GM18858 (cell line): Measurements from ENCODE around the gene BRSK1.

Experiments
- ATAC-seq: cut with Tn5 transposase; IDR thresholded peaks from one replicate; pipeline ENCODE4 v1.9.1; 2021; ENCODE audit not compliant: unreplicated experiment

The BRSK1 gene

DNA sequence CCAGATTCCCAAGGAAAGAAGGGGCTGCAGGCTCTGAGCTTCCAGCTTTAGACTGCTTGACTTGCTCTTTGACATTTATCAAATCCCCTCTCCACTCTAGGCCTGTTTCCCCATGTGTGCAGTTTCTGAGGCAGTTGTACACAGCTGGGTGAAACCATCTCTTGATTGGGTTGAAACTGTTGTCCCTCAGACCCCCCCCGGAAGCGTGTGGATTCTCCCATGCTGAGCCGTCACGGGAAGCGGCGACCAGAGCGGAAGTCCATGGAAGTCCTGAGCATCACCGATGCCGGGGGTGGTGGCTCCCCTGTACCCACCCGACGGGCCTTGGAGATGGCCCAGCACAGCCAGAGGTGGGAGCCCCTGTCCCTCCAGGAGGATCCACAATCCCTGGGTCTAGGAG is 19.7 kb downstream of the BRSK1 start:
- no peak for ATAC-seq

DNA sequence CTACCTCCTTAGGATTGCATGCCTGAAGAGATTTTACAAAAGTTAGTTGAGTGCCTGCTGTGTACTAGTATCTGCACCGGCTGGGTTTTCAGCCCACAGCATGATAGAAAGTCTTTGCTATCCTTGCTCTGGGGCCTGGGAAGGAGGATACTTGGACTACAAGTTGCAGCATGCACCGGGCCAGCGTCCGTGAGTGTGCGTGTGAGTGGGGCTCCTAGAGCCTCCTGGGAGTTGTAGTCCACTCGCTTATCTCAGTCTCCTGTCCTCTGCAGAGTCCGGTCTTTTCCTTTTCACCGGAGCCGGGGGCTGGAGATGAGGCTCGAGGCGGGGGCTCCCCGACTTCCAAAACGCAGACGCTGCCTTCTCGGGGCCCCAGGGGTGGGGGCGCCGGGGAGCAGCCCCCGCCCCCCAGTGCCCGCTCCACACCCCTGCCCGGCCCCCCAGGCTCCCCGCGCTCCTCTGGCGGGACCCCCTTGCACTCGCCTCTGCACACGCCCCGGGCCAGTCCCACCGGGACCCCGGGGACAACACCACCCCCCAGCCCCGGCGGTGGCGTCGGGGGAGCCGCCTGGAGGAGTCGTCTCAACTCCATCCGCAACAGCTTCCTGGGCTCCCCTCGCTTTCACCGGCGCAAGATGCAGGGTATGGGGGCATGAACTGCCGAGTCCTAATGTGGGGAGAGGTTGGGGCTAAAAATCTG is 20.6 kb downstream of the BRSK1 start:
- ATAC-seq = no peak

DNA sequence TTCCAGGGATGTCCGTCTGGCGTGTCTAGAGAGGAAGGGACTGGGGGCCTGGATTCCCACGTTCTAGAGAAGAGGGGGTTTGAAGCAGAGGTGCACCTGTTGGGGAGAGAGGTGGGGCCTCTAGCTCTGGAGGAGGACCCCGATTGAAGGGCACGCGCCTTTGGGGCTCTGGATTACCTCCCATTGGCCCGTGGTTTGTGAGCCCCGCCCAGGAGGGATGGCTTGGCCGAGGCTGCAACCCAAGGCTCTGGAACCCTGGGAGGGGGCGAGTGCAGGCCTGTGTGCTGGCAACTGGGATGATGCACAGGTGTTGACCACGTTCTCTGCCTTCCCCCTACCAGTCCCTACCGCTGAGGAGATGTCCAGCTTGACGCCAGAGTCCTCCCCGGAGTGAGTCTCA is 21.2 kb downstream of the BRSK1 start:
- no peak for ATAC-seq

DNA sequence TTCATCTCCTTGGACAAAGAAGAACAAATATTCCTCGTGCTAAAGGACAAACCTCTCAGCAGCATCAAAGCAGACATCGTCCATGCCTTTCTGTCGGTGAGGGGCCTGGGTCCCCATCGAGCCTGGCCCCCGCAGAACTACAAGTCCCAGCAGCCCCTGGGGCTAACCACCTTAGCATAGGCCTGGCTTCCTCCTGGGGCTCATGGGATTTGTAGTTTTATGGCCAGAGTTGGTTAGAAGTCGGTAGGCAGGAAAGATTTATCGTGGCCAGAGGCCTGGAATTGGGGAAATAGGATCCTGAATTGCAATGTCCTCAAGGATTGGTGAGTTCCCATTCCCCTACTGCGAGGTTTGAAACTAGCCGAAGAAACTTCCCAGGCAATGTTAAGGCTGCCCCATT is 21.7 kb downstream of the BRSK1 start:
- ATAC-seq = no peak

DNA sequence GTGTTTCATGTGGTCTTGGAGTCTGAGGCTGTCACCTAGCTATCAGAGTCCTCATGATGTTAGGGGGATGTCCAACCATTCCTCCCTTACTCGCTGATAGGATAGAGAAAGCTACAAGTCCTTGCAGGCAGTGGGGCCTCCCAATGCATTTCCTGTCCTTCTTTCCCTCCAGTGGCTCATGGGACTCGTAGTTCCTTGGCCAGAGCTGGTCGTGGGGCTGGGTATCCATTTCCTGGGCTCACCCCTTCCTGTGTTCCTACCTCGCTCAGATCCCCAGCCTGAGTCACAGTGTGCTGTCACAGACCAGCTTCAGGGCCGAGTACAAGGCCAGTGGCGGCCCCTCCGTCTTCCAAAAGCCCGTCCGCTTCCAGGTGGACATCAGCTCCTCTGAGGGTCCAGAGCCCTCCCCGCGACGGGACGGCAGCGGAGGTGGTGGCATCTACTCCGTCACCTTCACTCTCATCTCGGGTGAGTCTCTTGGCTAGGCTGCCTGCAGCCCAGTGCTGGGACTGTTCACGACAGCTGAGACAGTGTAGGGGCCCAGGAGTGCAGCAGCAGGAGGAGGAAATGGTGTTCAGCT is 22.3 kb downstream of the BRSK1 start:
- no peak for ATAC-seq

DNA sequence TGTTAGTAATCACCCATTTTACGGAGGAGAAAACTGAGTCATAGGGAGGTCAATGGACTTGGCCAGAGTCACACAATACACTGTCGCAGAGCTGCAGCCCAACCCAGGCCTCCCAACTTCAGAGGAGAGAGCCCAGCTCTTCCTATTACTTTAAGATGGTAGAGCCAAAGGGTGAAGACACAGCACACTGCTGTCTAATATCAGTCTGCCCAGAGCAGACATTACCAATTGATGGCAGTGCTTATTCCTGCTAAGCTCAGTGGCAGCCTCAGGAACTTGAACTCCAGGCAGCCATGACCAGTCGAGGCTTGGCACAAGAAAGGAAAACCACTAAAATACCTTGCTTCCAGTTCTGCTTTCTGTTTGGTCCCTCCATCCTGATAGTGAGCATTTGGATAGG is 22.9 kb downstream of the BRSK1 start:
- ATAC-seq = no peak

DNA sequence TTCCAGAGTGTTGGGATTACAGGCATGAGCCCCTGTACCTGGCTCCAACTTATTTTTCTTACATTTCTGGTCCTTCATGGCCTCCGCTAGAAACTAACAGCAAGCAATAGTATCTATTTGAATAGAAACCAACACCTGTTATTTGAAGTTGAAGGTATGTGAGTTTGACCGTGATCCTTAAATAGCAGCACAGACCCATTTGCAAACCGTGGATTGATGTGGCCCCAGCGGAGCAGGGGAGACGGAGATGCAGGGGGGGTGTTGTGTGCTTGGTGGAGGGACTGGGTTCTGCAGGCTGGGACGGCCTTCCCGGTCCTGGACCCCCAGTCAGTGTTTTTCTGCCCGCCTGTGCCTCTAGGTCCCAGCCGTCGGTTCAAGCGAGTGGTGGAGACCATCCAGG is 24.5 kb downstream of the BRSK1 start:
- no peak for ATAC-seq

DNA sequence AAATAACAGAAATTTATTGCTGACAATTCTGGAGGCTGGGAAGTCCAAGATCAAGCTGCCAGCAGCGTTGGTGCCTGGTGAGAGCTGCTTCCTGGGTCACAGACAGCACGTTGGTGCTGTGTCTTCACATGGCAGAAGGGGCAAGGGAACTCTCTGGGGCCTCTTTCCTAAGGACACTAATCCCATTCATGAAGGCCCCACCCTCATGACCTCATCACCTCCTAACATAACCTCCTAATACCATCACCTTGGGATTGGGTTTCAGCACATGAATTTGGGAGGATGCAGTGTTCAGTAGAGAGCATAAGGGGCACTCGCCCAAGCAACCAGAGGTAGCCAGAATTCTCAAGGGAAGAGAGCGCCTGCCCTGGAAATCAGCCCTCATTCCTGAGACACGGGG is 25.7 kb downstream of the BRSK1 start:
- ATAC-seq = no peak

DNA sequence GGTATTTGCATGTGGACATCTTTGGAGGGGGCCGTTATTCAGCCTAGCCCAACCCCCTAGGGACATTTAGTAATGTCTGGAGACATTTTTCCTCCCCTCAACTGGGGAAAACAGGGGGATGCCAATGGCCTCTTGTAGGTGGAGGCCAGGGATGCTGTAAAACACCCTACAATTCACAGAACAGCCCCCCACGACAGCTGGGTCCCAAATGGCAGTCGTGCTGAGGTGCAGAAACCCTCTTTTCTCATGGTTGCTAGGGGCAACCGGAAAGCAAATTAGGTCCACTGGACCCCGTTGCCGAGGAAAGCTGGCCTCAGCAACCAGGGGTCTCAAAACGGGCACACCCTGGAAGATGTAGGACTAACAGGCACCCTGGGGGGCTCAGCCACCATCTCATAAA is 26.7 kb downstream of the BRSK1 start:
- no peak for ATAC-seq

DNA sequence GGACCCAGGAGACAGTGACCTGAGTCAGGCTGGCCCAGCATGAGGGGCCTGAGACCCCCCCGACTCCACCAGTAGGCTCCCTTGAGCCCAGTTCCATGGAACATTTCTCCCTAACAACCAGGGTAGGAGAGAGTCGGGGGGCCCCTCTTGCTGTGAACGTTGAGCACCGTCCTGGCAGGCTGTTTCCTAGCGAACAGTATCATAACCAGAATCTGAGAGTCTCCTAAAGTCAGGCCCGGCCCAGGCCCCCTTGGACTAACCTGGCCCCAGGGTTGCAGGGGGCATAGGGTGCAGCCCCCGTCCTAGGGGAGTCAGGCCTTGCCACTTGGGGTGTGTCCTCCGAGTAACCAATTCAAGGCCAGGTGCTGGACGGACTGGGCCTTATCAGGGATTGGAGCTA is 27.6 kb downstream of the BRSK1 start:
- ATAC-seq = no peak

DNA sequence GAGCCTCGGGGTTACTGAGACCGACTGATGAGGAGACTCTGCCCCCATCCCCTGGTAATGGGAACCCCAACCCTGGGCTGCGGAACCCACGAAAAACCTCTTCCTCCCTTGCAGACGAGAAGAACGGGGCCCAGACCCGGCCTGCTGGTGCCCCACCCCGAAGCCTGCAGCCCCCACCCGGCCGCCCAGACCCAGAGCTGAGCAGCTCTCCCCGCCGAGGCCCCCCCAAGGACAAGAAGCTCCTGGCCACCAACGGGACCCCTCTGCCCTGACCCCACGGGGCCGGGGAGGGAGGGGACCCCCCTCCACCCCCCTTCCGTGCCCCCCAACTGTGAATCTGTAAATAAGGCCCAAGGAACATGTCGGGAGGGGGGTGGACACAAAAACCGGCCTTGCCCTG is 28.0 kb downstream of the BRSK1 start:
- no peak for ATAC-seq

DNA sequence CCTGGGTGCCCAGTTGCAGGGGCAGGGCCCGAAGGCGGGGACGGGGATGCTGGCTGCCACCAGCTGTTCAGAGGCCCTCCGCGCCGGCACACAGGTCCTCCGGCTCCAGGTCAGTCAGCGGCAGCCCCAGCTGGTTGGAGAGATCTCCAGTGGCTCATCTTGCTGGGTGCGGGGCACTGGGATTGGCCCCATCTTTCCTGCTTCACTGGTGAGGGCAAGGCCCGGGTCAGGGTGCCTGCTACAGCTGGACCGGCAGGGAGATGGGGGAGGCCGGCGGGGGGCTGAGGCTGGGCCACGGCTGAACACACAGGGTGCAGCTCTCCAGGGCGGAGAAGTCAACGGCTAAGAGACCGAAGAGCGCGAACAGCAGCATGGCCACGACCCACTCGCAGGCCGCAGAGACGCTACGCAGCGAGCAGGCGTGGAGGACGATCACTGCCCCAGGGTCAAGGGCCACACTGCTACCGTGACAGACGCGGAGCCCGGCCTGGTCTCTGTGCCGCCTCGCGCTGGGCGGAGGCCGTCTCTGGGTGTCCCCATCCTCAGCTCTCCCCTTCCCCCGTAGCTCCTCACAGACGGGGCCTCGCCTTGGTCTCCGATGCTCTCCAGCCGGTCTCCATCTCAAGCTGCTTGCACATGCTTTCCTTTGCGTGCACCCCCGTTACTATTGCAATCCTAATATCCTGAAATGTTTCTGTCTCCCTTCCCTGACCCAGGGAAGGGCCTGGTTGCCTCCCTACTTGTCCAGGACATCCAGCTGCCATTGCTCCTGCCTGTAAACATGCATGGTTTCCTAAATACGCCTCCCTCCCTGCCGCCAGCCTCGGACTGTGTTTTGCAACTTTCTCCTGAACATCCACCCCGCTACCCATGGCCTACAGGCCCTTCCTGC is 29.1 kb downstream of the BRSK1 start:
- no peak for ATAC-seq

DNA sequence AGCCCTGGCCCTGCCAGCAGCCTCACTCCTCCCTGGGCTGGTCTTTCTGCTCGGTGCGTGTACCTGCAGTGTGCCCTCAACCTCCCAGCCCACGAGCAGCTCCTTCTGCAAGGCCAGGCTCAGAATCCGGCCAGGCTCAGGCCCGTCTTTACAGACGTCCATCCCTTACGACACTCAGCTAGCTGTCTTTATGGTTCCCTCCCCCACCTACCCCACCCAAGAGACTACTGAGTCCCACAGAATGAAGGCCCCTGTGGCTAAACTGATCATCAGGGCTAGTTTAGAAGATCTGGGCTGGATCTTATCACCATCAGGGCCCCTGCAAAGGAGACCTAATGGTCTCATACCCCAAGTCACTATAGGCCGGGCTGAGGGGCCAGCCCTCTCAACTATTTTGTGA is 30.6 kb downstream of the BRSK1 start:
- no peak for ATAC-seq

DNA sequence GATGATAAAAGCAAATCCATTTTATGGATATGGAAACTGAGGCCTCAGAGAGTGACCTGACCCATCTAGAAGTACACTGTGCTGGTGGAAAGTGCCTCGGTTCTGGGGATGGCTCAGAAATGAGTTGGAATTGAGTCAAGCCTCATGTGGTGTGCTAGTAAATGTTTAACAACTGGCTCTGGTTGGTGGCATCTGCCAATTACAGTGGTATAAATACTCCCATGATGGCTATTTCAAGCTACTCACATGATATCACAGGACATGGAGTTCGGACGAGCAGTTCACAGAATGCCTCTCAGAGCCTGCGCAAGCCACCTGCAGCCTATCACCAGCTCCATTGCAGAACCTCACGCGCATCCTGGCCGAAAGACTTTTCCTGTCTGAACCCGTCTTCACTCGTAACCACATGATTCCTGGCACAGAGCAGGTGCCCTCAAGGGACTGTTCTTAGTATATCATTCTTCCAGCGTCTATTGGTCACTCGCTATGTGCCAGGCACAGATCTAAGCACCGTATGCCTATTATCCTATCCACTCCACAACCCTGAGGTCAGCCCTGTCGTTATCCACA is 32.2 kb downstream of the BRSK1 start:
- ATAC-seq = no peak

DNA sequence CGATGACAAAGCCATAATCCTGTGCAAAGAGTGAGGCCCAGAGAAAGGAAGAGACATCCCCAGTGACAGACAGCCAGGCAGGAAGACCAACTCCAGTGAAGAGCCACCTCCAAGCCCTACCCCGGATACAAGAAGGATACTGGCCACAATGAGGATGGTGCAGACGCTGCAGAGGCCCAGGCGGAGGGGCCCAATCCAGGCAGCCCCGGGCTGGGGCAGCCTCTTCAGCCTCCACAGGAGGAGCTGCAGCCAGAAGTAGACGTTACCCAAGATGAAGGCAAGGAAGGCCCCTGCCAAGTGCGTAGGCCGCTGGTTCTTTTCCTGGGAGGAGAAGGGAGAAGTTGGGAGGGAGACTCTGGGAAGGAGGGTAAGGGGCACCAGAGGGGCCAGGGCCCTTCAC is 32.8 kb downstream of the BRSK1 start:
- ATAC-seq = no peak

DNA sequence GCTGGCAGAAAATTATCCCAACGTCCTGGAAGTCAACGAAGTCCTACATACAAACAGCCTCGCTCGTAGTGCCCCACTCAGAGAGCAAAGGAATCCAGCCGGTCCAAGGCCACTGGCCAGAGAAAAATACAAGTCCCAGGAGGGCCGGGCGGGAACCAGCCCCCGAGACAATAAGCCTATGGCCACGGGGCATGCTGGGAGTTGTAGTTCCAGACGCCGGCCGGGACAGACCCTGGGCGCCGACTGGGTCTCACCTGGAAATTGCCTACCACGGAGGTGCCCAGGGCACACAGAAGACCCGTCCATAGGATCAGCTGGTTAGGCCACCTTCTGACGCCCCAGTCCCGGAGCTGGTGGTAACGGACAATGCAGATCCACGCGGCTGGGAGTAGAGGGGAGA is 36.0 kb downstream of the BRSK1 start:
- ATAC-seq = no peak

DNA sequence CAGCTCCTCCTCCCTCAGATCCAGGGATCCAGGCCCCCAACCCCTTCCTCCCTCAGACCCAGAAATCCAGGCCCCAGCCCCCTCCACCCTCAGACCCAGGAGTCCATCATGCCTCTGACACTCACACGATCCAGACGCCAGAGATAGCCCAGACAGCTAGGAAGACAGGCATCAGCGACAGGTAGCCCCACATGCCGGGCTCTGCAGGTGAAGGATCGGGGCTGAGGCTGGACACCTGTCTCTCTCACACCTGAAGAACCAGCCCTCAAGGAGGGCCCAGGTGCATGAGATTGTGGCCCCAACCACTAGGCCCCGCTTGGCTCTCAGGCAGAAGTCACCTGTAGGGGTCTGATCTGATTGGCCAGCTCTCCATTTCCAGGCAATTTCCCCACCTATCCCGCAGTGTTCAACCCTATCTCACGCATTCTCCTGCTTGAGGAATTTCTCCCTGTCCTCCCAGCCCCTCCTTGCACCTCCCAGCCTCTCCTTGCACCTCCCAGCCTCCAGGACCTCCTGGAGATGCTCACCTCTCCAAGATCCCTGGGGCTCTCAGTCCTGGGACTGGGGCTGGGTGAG is 37.1 kb downstream of the BRSK1 start:
- no peak for ATAC-seq

DNA sequence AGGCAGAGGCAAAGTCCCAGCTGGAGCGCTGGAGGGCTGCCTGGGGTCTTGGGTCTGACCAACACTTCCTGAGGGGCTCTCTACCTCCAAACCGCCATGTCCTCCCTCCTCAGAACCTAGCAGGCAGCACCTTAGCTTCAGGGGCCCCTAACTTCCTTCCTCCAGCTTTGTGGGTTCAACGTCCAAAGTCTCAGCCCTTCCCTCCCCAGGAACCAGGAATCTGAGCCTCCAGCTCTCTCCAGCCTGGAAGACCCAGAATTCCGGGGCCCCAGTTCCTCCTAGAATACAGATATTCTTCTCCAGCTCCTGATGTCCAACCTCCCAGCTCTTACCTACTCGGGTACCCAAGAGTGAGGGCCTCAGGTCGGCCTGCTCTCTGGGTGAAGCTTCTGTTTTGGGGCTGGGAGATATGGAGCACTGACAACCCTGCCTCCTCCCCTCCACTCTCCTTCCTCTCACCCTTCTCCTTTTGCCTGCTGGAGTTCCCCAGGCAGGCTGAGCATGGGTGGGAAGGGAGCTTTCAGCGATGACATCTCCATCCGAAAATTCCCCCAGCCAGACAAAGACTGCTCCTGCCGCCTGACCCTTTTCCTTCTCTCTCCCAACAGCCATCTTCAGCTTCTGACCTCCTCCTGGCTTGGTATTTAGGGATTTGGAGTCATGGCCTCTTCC is 37.8 kb downstream of the BRSK1 start:
- ATAC-seq = no peak

DNA sequence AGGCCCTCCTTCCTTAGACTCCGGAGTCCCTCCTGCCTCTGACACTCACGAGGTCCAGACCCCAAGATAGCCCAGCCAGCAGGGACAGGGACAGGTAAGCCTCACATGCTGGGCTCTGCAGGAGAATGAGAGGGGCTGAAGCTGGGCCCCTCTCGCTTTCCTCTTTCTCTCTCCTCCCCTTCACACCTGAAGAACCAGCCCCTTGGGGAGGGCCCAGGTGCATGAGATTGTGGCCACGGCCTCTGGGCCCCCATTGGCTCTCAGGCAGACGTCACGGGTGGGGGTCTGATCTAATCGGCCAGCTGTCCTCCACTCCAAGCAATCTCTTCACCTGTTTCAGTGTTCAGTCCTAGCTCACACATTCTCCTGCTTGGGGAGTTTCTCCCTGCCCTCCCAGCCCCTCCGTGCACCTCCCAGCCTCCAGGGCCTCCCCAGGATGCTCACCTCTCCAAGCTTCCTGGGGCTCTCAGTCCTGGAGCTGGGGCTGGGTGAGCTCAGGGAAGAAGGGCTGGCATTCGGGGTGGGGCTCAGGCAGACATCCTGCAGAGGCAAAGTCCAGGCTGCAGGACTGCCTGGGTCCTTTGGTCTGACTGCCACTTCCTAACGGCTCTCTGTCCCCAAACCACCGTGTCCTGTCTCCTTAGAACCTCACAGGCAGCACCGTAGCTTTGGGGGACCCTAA is 38.5 kb downstream of the BRSK1 start:
- no peak for ATAC-seq

DNA sequence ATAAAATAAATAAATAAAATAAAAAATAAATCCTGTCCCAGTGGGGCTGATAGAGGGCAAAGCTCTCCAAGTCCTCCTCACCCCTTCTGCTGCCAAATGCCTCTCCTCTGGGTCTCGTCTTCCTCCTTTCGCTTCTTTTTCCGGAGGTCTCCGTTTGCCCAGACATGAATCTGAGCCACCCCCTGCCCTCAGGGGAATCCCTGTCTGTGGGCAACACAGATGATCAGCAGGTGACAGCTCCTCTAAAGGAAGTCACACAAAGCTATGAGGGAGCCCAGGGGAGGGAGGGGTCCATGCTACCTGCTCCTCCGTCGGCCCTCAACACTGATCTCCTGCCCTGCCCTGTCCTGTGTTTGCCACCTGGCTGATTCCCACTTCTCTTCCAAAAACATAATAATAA is 40.9 kb downstream of the BRSK1 start:
- ATAC-seq = no peak
